Measurements from ENCODE around the gene IDS.

Gene IDS

GRCh38 chrX:149455934-149456333, 49.2 kb downstream of the IDS start:
- DNase-seq: no peak

- no peak for DNase-seq
Observed at GRCh38 chrX:149453906-149454822, 50.9 kb downstream of the IDS start.

- no peak for DNase-seq
Observed at GRCh38 chrX:149453030-149453429, 52.1 kb downstream of the IDS start.

DNA sequence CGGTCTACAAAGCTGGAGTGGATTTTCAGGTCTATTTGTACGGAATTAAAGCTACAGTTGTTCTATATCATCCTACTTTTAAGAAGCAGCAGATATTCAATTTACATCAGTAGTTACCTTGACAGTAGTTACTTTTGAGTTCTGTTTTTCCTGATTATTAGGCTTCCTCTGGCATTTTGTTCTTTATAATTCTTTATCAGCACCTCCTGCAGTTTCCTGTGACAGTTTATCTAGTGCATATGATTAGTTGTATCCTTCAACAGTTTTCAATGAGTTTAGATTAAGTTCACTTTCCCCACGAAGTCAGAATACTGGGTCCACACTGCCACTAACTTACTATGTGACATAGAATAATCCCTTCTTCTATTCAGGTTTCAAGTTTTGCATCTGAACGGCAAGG, 71.7 kb downstream of the IDS start:
- DNase-seq: no peak

GRCh38 chrX:149433051-149433450, 72.1 kb downstream of the IDS start:
- DNase-seq: no peak
